GM19043 (cell line): ENCODE measurements around the gene SPOCK1.
"Not testable (repeated sequence)": the region's sequence is repeated elsewhere in the genome, so short reads cannot be mapped to it uniquely, and the experiment has no call there.

Source experiments
- ATAC-seq: cut with Tn5 transposase; IDR thresholded peaks from one replicate; pipeline ENCODE4 v1.9.1; 2021; ENCODE audit warnings: low read depth; ENCODE audit not compliant: unreplicated experiment

Gene SPOCK1

DNA sequence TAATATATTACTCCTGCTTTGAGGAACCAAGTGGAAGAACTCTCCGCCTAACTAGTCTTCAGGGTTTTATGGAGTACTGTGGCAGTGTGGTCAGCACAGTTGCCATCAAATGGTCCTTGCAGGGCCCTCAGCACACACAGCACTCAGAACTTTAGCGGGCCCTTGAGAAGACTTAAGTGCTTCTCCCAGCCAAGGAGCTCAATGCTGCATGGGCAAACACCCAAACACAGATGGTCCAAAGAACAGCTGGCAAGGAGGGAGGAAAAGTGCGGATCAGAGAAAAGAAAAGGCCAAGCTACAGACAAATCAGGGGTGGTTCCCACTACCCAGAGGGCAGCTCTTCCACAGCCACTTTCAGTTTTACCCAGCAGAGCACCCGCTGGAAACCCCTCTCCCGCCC lies 98.6 kb downstream of the SPOCK1 start:
- ATAC-seq = no peak

DNA sequence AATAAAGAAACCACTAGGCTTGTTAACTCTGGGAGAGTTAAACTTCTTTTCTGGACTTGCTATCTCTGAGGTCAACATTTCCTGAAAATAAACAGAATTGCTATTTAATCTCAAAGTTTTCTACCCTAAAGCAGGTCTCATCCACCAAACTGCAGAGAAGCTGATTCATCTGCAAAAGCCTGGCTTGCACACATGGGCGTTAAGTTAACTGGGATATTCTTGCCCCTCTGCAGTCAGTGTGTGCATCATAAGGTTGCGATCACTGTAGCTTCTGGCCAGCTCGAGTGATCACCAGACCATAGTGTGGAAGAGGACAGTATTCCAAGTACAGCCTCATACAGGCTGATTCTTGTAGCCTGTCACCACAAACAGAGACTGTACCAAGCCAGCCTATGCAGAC lies 99.2 kb downstream of the SPOCK1 start:
- ATAC-seq = no peak

- ATAC-seq = no peak
These were observed 100.4 kb downstream of the SPOCK1 start for GRCh38 chr5:137398751-137399150.

DNA sequence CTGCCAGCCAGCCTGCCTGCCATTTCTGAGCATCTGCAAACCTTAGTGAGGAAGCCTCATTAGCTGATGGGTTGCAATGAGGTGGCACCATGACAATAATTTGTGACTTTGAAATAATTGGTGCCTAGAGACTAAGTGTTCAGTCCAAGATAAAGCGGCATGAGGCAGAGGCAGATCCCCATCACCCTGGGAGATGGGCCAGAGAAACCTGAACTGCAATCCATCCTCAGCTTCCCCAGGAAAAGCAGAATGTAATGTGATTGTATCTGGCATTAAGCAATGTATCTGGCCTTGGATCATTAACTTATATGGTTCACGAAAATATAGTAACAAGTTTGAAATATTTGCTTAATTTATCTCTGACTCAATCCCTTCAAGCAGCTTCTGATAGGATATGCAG lies 101.0 kb downstream of the SPOCK1 start:
- ATAC-seq = no peak

GRCh38 chr5:137395011-137395755 lies 103.9 kb downstream of the SPOCK1 start:
- ATAC-seq = no peak

- no peak for ATAC-seq
These were observed 104.7 kb downstream of the SPOCK1 start for GRCh38 chr5:137394380-137394779.

GRCh38 chr5:137393196-137393993 lies 105.7 kb downstream of the SPOCK1 start:
- ATAC-seq = no peak

GRCh38 chr5:137392261-137392660 lies 106.9 kb downstream of the SPOCK1 start:
- ATAC-seq = no peak

GRCh38 chr5:137391044-137391443 lies 108.1 kb downstream of the SPOCK1 start:
- not testable (repeated sequence) for ATAC-seq

- no peak for ATAC-seq
These were observed 110.1 kb downstream of the SPOCK1 start for GRCh38 chr5:137389042-137389441.

GRCh38 chr5:137385064-137385463 lies 114.1 kb downstream of the SPOCK1 start:
- no peak for ATAC-seq

GRCh38 chr5:137383909-137384308 lies 115.2 kb downstream of the SPOCK1 start:
- ATAC-seq = no peak

GRCh38 chr5:137381555-137381954 lies 117.6 kb downstream of the SPOCK1 start:
- ATAC-seq = no peak

DNA sequence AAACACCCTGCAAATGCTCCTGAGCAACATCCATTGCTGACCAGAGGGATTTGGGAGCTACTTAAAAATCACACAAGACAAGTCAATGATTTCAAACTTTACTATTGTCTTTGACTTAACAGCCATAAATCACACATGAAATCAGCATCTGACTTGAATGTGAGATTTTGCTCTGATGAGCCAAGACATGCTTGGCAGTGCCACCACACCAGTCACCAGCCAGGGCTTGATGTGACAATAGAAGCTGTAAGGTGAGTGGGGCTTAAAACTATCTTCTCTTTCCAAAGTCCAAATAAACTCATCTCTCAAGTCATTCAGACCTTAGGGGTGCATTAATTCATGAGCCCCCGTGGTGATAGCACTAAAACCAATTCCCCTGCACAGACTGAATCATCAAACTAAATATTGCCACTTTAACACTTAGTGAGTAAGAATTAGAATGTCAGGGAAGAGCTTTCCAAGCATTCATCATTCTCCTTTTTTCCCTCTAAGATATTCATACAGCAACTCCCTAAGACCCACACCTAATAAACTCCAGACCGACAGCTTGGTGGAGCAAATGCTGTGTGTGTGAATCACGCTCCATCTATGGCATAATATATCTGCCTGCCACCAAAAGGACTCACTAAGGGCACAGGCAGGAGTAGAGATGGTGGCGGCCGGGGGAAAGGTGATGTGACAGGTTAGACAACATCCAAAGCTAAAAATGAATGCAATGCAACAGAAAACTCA lies 119.4 kb downstream of the SPOCK1 start:
- no peak for ATAC-seq

DNA sequence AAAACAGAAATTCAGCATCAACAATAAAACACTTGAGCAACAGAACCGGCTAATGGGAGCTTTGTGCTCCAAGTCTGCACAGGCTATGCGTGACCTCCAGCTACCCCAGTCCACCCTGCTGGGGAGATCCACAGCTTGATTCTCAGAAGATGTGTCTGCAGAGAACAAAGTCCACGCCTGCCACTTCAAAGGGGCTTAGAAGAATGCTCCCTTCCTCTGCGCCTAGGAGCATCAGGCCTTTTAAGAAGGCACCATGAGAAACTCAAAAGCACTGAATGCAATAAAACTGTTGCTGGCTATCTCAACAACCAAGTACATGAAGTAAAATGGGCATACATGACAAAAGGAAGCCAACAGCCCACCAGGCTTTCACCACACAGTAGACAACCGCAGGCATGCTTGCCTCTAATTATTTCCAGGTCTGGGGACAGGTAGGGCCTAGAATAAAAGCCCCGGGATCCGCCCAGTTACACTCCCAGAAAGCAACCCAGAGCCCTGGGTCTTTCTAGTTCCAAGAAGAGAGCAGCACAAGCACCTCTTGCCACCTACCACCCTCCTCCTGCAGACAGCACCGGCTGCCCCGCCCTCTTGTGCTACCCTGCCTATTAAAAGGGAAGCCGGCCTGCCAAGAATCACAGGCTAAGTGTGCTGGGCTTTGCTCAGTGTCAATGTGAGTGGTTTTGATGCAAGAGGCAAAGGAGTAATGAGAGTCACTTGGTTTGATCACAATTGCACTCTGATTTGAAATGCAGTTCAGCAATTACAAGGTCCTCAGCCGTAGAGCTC lies 123.2 kb downstream of the SPOCK1 start:
- no peak for ATAC-seq

- ATAC-seq = no peak
These were observed 124.9 kb downstream of the SPOCK1 start for GRCh38 chr5:137374110-137374714.

- no peak for ATAC-seq
These were observed 126.4 kb downstream of the SPOCK1 start for GRCh38 chr5:137372773-137373160.

DNA sequence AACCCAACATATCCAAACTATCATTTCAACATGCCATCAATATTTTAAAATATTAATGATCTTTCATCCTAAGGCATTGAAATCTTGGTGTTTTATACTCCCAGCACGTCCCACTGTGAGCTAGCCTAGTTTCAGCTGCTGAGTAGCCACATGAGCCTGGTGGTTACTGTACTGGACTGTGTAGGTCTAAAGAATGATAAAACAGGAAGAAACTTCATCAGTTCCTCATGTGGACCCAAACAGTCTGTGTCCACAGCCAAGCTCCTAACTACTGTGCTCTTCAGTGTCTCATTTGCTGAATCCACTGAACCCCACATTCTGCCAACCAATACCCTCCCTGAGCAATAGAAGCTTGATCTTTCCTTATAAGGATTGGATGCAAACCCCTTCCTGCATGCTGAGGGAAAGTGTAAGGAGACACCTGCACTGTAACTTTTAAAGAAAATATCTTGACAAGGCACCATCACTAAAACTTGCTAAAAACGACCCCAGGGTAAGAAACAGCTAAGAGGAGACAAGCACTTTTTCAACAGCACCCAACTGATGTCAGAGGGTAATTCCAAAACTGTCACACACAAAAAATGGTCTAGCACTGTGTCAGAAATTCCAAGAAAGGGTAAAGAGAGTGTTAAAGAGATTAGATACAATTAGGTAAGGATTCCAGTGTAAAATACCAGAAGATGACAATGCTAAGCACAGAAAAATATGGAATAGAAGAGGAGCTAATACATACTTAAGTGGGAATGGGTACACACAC lies 126.9 kb downstream of the SPOCK1 start:
- no peak for ATAC-seq
